Astrocyte of the spinal cord (primary cell): ENCODE results near the gene ZCCHC7.

Source experiments
- DNase-seq: peaks from one replicate; pipeline ENCODE4 v3.0.0; 2011; ENCODE audit warnings: low read depth, low spot score
- H3K4me3 ChIP-seq: 2 replicates; pipeline ENCODE4 v1.5.1; 2011; ENCODE audit warnings: low read depth, mild to moderate bottlenecking, low read length, moderate library complexity
- CTCF ChIP-seq: IDR thresholded peaks from 2 replicates; pipeline ENCODE4 v1.5.1; 2012; ENCODE audit warnings: low read depth, mild to moderate bottlenecking, low read length, inconsistent platforms
- in situ Hi-C: cut with HindIII; loops from 2 replicates; pipeline ENCODE4 v1.10.0; 2017; ENCODE audit warnings: low sequenced_read_pairs

ZCCHC7 gene

DNA sequence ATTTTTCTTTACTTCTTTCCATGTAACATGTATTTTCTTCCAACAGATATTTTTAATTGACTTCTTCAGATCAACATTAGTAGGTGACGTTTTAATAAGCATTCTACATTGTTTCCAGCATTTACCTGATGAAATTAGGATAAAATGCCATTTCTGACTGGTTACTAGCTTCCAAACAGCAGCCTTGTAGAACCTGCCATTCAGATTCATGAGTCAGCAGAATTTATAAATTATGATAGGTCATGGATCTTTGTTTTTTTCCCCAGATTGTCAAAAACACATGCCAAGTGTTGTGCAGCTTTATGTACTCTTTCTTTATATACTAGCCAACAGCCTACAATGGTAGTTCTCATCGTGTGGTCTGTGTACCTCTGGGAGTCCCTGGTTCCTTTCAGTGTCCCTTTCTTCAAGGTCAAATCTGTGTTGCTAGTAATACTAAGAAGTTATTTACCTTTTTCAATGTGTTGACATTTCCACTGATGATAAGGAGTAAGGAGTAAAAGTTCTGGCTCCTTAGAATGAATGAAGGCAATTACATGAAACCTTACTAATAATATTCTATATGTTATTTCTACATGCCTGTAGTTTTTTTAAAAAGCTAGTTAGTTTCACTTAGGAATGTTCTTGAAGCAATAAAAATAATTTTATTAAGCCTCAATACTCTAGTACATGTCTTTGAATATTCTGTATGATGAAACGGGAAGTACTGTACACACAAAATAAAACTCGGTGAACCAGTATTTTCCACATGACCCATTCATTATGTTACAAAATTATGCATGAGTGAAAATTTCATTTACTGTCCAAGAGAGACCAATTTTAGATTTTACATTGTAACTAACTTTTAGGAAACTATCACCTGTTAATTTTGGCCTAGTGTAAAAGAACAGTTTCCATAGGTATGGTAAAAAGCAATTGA is 135.8 kb downstream of the ZCCHC7 start:
- no peak for DNase-seq
- TF ChIP-seq CTCF: no peak
- H3K4me3 ChIP-seq: no peak overlapping the region
- in situ Hi-C loops: no loop called here

- no peak overlapping the region for H3K4me3 ChIP-seq
- in situ Hi-C loops: no loop called here
- TF ChIP-seq CTCF: no peak
- no peak for DNase-seq
Observed at GRCh38 chr9:37259951-37260350, 139.6 kb downstream of the ZCCHC7 start.

GRCh38 chr9:37262410-37262809 is 142.0 kb downstream of the ZCCHC7 start:
- peak; percentile 28 for DNase-seq
- peak; percentile 74 for TF ChIP-seq CTCF
- in situ Hi-C loops: no loop called here
- H3K4me3 ChIP-seq: no peak overlapping the region

- no peak overlapping the region for H3K4me3 ChIP-seq
- TF ChIP-seq CTCF: no peak
- no peak for DNase-seq
- in situ Hi-C loops: no loop called here
Observed at GRCh38 chr9:37264539-37264938, 144.2 kb downstream of the ZCCHC7 start.

DNA sequence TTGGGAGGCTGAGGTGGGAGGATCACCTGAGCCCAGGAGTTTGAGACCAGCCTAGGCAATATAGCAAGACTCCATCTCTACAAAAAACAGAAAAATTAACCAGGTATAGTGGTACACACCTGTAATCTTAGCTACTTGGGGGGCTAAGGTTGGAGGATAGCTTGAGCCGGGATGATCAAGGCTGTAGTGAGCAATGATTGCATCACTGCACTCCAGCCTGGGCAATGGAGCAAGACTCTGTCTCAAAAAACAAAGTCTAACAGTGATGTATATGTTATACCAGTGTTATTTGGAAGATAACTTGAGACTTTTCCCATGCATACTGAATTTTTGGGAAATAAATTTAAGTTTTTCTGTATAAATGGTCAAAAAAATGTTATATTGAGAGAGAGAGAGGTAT is 146.3 kb downstream of the ZCCHC7 start:
- no peak overlapping the region for H3K4me3 ChIP-seq
- in situ Hi-C loops: no loop called here
- no peak for TF ChIP-seq CTCF
- no peak for DNase-seq

DNA sequence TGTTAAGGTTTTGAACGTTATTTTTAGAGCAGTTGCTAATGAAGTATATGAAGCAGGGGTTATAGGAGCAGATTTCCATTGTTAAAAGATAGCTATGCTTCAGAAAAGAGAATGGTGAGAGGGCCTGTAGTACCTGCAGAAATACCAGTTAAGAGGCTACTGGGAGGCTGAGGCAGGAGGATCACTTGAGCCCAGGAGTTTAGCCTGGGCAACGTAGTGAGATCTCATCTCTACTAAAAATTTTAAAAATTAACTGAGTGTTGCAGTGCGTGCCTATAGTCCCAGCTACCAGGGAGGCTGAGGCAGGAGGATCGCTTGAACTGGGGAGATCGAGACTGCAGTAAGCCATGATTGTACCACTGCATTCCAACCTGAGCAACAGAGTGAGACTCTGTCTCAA is 148.8 kb downstream of the ZCCHC7 start:
- no peak for TF ChIP-seq CTCF
- in situ Hi-C loops: no loop called here
- no peak overlapping the region for H3K4me3 ChIP-seq
- no peak for DNase-seq
